T-helper 2 cell (primary cell): ENCODE measurements around the gene CD70.
"Not testable (repeated sequence)": the region's sequence is repeated elsewhere in the genome, so short reads cannot be mapped to it uniquely, and the experiment has no call there.

Experiments used
- DNase-seq, 5 experiments: peaks; one replicate each; pipeline versions ENCODE4 v3.0.0 to v3.0.0-alpha.2; 2012 to 2022

CD70 gene

DNA sequence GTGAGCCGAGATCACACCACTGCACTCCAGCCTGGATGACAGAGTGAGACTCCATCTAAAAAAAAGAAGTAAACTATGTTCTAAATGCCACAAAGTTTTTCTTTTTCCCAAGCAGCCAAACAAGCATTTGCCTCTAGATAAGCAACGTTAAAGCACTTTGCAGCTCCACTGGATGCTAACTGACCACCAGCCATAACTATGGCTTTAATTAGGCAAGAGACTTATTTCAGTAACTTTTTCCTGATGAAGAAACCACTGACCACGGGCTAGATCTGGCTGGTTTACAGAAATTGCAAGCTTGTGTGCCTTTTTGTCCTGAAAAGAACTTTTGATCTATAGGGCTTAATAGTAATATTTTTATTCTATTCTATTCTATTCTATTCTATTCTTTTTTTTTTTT is 22.1 kb downstream of the CD70 start:
- DNase-seq: no peak

DNA sequence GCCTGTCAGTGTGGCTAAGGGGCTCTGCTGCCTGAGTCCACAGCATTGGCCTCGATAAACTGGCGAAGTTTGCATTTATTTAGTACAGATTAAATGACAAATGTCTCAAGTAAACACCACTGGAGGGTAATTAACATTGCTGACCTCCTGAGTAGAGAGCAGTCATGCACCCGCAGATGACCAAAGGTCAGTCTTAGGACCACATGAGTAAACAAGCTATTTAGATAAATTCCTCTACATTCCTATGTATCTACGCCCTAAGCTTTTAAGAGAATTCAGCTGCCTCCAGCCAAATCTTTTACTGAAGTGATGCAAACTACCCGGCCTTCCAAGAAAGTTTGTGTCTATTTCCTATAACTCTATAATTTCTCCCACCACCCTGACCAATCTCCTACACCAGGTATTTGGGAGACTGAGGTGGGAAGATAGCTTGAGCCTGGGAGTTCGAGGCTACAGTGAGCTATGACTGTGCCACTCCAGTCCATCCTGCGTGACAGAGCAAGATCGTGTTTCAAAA is 22.9 kb downstream of the CD70 start:
- DNase-seq: no peak

DNA sequence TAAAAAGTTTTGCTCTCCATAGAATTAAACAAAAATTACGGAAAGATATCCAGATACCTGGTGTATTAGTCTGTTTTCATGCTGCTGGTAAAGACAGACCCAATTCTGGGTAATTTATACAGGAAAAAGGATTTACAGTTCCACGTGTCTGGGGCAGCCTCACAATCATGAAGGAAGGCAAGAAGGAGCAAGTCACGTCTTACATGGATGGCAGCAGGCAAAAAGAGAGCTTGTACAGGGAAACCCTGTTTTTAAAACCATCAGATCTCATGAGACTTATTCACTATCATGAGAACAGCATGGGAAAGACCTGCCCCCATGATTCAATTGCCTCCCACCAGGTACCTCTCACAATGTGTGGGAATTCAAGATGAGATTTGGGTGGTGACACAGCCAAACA is 24.2 kb downstream of the CD70 start:
- not testable (repeated sequence) for DNase-seq

DNA sequence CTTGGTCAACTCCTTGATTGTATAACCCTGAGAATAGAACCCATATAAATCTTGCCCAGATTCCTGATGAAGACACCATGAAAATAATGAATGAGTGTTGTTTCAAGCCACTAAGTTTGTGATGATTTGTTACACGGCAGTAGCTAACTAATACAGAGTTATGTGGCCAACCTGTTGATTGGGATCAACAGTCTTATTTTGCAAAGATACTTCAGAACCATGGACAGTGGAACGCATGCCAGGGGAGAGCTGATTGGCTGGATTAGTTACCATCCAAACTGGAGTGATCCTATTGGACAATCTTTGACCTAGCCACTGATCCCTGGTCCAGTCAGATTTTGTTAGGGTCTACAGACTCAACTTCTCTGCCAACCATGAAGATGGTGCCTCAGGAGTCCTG is 26.6 kb downstream of the CD70 start:
- DNase-seq: peak in 1 of 5 experiments; percentile 53

DNA sequence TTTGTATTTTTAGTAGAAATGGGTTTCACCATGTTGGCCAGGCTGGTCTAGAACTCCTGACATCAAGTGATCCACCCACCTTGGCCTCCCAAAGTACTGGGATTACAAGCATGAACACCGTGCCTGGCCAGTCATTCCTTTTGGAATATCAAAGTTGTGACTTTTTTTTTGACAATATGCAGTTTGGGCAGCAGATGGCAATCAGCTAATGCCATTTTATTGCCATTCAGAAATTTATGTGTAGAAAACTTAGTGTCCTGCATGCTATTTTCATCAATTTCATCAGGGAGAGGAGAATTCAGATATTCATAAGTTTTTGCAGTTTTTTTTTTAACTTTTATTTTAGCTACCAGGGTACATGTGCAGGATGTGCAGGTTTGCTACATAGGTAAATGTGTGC is 28.5 kb downstream of the CD70 start:
- DNase-seq: not testable (repeated sequence)

DNA sequence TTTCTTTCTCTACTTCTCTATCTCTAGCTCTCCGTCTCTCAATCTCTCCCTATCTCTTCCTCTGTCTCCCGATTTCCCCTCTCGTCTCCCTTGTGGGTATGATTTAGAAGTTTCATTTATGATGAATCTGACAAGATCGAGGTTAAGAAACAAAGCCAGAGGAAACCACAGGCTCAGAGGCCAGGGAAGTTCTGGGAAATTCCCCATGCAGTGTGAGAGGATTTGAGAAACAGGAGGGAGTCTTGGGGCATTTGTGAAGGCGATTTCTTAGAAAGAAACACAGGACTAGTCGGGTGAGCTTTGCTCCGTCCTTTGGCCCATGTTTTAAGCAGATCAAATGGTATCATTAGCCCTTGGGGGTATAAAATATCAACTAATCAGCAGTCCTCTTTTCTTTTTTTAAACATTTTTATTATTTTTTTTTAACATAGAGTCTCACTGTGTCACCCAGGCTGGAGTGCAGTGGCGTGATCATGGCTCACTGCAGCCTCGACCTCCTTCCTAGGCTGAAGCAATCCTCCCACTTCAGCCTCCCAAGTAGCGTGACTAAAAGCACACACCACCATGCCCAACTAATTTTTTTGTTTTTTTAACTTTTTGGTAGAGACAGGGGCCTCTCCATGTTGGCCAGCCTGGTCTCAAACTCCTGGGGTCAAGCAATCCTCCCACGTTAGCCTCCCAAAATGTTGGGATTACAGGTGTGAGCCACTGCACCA is 34.3 kb downstream of the CD70 start:
- no peak for DNase-seq

DNA sequence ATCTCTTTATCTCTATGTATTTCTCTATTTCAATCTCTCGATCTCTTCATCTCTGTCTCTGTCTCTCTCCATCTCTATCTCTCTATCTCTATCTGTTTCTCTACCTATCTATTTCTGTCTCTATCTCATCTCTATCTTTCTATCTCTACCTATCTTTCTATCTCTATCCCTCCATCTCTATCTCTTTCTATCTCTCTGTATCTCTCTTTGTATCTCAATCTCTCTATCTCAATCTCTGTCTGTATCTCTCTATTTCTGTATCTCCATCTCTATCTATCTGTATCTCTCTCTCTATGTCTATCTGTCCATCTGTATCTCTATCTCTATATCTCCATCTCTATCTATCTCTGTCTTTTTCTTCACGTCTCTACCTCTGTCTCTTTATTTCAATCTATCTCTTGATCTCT is 34.9 kb downstream of the CD70 start:
- DNase-seq: no peak

DNA sequence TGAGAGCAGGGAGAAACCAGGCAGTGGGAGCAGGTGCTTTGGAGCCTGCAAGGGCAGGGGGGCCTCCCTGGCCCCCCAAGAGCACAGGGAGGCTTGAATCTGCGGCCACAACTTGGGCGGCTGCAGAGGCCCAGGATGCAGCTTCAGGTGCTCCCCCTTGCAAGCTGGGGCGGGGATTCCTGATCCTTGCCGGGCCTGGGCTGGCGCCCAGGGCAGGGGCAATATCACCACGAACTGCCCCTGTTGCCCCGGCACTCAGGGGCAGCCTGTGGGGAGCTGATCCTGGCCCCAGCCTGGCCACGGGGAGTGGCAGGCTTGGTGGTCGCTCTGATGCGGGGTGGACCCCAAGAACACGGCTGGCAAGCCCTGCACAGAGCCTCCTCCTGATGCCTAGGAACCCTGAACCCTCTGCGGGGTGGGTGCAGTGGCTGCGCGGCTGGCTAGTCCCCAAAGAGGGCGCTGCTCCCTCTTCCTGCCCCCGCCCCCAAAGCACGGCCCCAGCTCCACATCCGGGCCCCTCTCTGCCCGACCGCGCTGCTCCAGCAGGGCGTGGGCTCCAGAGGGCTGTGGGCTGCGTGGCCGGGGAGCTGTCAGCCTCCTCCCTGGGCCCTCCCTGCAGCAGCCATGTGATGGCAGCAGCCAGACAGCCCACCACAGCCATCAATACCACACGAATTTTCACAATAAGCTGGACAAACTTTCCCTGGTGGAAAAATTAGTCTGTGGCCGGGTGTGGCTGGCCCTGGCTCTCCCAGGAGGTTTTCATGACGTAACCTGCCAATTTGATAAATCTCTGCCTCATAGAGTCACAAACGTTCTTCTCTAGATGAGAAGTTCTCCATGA is 39.1 kb downstream of the CD70 start:
- peak in 4 of 5 experiments; percentile 14 to 89 (median 60) for DNase-seq

DNA sequence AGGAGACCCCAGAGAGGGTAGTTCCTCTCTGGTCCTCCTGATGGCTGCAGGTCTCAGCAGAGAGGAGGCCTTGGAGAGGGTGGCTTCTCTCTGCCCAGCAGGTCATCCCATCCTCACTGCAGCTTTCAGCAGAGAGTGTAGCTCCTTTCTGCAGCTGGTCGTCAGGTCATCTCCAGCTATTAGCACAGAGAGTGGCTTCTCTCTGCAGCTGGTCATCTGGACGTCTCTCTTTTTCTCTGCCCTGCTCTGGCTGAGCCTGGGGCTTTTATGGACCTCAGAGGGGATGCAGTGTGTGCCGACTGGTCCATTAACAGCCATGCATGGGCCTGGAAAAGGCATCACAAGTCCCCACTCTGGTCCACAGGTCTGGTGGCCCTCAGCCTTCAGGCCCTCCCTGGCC is 39.9 kb downstream of the CD70 start:
- DNase-seq: no peak

DNA sequence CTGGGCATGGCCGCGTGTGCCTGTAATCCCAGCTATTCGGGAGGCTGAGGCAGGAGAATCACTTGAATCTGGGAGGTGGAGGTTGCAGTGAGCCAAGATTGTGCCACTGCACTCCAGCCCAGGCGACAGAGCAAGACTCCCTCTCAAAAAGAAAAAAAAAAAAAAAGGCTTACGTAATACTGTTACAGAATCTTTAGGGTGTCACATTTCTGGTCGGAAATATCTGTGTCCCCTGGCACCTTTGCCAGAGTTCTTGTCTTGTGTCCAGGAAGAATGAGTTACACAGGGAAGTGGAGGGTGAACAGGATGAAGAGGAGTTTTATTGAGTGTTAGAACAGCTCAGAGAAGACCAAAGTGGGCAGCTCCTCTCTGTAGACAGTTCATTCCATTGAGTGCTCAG is 40.3 kb downstream of the CD70 start:
- not testable (repeated sequence) for DNase-seq

DNA sequence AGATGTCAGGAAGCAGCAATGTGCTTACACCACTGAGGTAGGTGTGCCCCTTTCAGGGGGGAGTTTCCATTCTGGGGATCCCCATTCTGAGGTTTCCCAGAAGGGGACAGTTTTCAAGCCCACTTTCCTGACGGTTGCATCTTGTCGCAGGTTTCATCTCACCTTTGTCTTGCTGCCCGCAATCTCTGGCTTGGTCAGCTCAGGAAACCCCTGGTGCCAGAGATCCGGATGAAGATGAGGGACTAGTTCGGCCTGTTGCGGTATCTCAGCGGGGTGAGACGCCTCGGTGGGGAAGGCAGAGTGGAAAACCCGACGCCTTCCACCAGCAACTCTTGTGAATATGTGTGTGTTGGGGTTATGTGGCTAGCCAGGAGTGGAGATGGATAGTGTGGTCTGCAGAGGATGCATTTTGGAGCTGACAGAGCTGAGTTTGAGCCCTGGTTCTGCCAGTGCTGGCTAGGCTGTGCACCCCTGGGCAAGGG is 47.0 kb downstream of the CD70 start:
- peak in 1 of 5 experiments; percentile 32 for DNase-seq

DNA sequence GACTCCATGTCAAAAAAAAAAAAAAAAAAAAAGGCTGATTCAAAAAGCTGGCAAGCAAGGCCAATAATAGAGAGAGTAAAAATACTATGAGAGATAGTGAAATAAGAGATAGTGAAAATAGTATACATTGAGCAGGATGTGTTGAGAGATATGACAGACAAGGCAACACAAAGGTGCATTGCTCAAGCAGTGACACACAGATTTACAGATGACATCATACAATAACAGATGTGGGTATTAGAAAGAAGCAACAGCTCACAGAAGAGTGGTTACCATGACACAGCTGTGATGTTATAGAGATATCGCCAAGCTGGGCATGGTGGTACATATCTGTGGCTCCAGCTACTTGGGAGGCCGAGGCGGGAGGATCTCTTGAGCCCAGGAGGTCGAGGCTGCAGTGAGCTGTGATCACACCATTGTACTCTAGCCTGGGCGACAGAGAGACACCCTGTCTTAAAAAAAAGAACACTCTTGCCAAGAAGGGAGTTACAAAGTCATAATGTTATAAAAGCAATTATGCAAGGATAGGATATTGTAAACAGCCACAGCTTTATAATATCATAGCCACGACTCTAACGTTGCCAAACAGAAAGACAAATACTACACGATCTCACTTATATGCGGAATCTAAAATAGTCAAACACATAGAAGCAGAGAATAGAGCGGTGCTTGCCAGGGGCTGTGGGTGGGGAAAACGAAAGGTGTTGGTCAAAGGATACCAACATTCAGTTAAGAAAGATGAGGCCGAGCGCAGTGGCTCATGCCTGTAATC is 49.8 kb downstream of the CD70 start:
- peak in 1 of 5 experiments; percentile 43 for DNase-seq

DNA sequence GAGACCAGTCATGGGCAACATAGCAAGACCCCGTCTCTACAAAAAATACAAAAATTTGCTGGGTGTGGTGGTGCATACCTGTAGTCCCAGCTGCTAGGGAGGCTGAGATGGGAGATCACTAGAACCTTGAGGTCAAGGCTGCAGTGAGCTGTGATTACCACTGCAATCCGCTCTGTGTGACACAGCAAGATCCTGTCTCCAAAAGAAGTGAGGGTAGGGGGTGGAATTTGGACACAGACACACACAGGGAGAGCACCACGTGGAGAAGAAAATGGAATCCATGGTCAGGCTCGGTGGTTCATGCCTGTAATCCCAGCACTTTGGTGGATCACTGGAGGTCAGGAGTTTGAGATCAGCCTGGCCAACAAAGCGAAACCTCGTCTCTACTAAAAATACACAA is 51.4 kb downstream of the CD70 start:
- no peak for DNase-seq
